ENCODE data around the gene TNRC6C.

- TF ChIP-seq, protein P1, sequence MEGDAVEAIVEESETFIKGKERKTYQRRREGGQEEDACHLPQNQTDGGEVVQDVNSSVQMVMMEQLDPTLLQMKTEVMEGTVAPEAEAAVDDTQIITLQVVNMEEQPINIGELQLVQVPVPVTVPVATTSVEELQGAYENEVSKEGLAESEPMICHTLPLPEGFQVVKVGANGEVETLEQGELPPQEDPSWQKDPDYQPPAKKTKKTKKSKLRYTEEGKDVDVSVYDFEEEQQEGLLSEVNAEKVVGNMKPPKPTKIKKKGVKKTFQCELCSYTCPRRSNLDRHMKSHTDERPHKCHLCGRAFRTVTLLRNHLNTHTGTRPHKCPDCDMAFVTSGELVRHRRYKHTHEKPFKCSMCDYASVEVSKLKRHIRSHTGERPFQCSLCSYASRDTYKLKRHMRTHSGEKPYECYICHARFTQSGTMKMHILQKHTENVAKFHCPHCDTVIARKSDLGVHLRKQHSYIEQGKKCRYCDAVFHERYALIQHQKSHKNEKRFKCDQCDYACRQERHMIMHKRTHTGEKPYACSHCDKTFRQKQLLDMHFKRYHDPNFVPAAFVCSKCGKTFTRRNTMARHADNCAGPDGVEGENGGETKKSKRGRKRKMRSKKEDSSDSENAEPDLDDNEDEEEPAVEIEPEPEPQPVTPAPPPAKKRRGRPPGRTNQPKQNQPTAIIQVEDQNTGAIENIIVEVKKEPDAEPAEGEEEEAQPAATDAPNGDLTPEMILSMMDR (optimal IDR thresholded peaks at IDR 0.05 in 1 of 3, IDR thresholded peaks at IDR 0.05 in 1 of 3, conservative IDR thresholded peaks at IDR 0.05 in 1 of 3; ENCODE audit: extremely low read depth in 1 of 3, insufficient read depth in 2 of 3, low read length in 3 of 3), result no peak
- TF ChIP-seq EZH2 (IDR thresholded peaks at IDR 0.05; ENCODE audit: low read length), result no peak
Observed at GRCh38 chr17:78140169-78141051, 181.9 kb downstream of the TNRC6C start.

All from keratinocyte (primary cell).